ENCODE data around the gene GNAO1. TPM values are rescaled to one million over a fixed set of nuclear protein-coding genes. Genes with fewer than 3 reads are reported as not detected.
"Not testable (repeated sequence)": the region's sequence is repeated elsewhere in the genome, so short reads cannot be mapped to it uniquely, and the experiment has no call there.

GNAO1 gene
- total and polyA plus RNA-seq, 2 of the 13 experiments (the other 11 are each of a cell fraction or from before 2014, with no cell fraction given) = not detected

GRCh38 chr16:56379044-56379443 is 187.8 kb downstream of the GNAO1 start:
- H2AFZ ChIP-seq (ENCODE audit: low read length); H3K9ac ChIP-seq (ENCODE audit: insufficient read depth, low read depth, low read length); FAIRE-seq; in situ Hi-C loops (cut with HindIII; ENCODE audit: extremely low pct_ligation_motif_present, low pct_unique_long_range_greater_than_20kb); DNase-seq (ENCODE audit: low spot score); H3K27ac ChIP-seq (ENCODE audit: extremely low read length, insufficient read depth, low read length); H3K4me3 ChIP-seq (replicated peaks in 1 of 3; ENCODE audit: insufficient read depth in 1 of 3, low read depth in 2 of 3, low read length in 3 of 3); BruUV-seq (replicated peaks); H3K79me2 ChIP-seq (ENCODE audit: insufficient read depth, low read length); ATAC-seq; H3K27me3 ChIP-seq (ENCODE audit: control insufficient read depth in 1 of 2, insufficient read depth in 2 of 2, low read length in 2 of 2); intact Hi-C loops (cut with micrococcal nuclease; ENCODE audit: unreplicated experiment); POLR2A ChIA-PET; CTCF ChIA-PET (ENCODE audit: low intra/inter-chr PET ratio, low total read pairs); H3K4me2 ChIP-seq (ENCODE audit: low read depth, low read length); H4K20me1 ChIP-seq (ENCODE audit: insufficient read depth, low read length): not testable (repeated sequence)
- H3K4me1 ChIP-seq (ENCODE audit: insufficient read depth, low read length) = peaks cover 22% of the 10 kb centered on the region
- peak; percentile 70; the same call in 1 of the 2 replicates for TF ChIP-seq ZNF431 (CRISPR knock-in tag; IDR thresholded peaks at IDR 0.05; ENCODE audit: borderline replicate concordance, low read depth)
- over 99% methylated on average over 6 of the region's 6 CpGs for WGBS (ENCODE audit: low lambda C conversion rate)
- peaks cover 13% of the 10 kb centered on the region for H3K9me3 ChIP-seq (ENCODE audit: low read length)
- H3K36me3 ChIP-seq (replicated peaks in 1 of 2; ENCODE audit: control insufficient read depth in 1 of 2, insufficient read depth in 2 of 2, low read length in 2 of 2) = peaks cover 10 to 39% of the 10 kb centered on the region in 2 experiments

- peaks cover 29% of the 10 kb centered on the region for H3K4me1 ChIP-seq (ENCODE audit: insufficient read depth, low read length)
- DNase-seq (ENCODE audit: low spot score); H3K9ac ChIP-seq (ENCODE audit: insufficient read depth, low read depth, low read length); BruUV-seq (replicated peaks); ATAC-seq; CTCF ChIA-PET (ENCODE audit: low intra/inter-chr PET ratio, low total read pairs); H3K27me3 ChIP-seq (ENCODE audit: control insufficient read depth in 1 of 2, insufficient read depth in 2 of 2, low read length in 2 of 2); in situ Hi-C loops (cut with HindIII; ENCODE audit: extremely low pct_ligation_motif_present, low pct_unique_long_range_greater_than_20kb); H3K4me2 ChIP-seq (ENCODE audit: low read depth, low read length); H3K4me3 ChIP-seq (replicated peaks in 1 of 3; ENCODE audit: insufficient read depth in 1 of 3, low read depth in 2 of 3, low read length in 3 of 3); H2AFZ ChIP-seq (ENCODE audit: low read length); POLR2A ChIA-PET; H3K79me2 ChIP-seq (ENCODE audit: insufficient read depth, low read length); H3K27ac ChIP-seq (ENCODE audit: extremely low read length, insufficient read depth, low read length); H4K20me1 ChIP-seq (ENCODE audit: insufficient read depth, low read length): not testable (repeated sequence)
- H3K9me3 ChIP-seq (ENCODE audit: low read length) = peaks cover 13% of the 10 kb centered on the region
- 98% methylated on average over 3 of the region's 3 CpGs for WGBS (ENCODE audit: low lambda C conversion rate)
- H3K36me3 ChIP-seq (replicated peaks in 1 of 2; ENCODE audit: control insufficient read depth in 1 of 2, insufficient read depth in 2 of 2, low read length in 2 of 2) = peaks cover 17 to 57% of the 10 kb centered on the region in 2 experiments
- intact Hi-C loops (cut with micrococcal nuclease; ENCODE audit: unreplicated experiment) = loop anchor here (5.0 kb wide), 1 partner anchor 71 kb away; the partner anchor contains the start of genes NUDT21 and OGFOD1
- FAIRE-seq = peak; percentile 30
These were observed 189.6 kb downstream of the GNAO1 start for GRCh38 chr16:56380778-56381485.

Measured in HepG2 (cell line).